VCaP (cell line): ENCODE results near the gene TRRAP.

ENCODE experiments used
- H3K27ac ChIP-seq: fragments of 450-650 bp; 2 replicates; pipeline ENCODE4 v1.5.1; 2017
- TF ChIP-seq, protein P1 (sequence below): fragments of 450-650 bp; conservative IDR thresholded peaks from 2 replicates; pipeline ENCODE4 v1.5.1; 2017; ENCODE audit warnings: mild to moderate bottlenecking, moderate library complexity

Gene TRRAP

DNA sequence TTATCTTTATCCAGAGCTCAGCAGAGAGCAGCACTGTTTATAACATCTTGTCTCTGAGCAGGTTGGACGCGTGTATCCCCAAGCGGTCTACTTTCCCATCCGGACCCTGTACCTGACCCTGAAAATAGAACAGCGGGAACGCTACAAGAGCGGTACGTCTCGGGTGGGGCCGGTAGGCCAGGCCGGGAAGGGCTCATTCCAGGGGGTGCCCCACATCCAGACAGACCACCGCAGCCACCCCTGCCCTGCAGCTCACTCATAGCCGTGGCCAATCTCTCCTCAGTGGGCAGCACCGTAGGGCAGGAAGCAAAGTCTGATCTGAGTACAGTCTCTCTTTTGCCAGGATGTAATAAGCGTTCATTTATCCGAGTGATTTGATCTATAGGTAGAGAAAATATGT, 113.7 kb downstream of the TRRAP start:
- H3K27ac ChIP-seq, result no peak overlapping the region
- TF ChIP-seq, protein P1, sequence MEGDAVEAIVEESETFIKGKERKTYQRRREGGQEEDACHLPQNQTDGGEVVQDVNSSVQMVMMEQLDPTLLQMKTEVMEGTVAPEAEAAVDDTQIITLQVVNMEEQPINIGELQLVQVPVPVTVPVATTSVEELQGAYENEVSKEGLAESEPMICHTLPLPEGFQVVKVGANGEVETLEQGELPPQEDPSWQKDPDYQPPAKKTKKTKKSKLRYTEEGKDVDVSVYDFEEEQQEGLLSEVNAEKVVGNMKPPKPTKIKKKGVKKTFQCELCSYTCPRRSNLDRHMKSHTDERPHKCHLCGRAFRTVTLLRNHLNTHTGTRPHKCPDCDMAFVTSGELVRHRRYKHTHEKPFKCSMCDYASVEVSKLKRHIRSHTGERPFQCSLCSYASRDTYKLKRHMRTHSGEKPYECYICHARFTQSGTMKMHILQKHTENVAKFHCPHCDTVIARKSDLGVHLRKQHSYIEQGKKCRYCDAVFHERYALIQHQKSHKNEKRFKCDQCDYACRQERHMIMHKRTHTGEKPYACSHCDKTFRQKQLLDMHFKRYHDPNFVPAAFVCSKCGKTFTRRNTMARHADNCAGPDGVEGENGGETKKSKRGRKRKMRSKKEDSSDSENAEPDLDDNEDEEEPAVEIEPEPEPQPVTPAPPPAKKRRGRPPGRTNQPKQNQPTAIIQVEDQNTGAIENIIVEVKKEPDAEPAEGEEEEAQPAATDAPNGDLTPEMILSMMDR, result no peak

DNA sequence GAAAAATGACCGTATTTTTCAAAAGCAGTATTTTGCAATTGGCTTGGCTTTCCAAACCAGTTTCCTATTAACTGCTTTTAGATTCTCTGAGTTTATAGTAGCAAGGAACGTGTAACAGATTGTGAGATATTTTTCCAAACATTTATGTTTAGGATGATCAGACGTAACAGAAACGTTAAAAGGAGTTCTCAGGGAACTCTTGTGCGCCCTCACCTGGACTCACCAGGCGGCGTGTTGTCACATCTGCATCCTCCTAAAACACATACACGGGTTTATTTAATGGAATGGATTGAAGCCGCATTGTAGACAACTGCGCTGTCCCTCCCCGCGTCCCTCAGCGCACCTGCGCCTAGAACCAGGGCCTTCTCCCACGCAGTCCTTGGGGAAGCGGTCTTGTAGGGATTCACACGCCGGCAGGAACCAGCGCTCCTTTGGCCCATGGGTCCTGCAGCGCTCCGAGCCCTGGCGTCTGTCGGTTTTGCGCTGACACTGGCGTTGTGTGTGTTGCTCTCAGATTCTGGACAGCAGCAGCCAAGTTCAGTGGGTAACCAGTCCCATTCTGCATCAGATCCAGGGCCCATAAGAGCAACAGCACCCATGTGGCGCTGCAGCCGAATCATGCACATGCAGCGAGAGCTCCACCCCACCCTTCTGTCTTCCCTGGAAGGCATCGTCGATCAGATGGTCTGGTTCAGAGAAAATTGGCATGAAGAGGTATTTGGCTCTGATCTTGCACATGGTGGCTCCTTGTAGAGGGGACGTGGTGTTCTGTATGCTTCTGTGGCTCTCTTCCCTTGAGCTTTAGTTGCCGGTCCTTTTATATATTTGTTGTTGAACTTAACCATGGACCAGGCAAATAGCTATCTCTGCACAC, 114.9 kb downstream of the TRRAP start:
- TF ChIP-seq, protein P1, result peak; percentile 25
- H3K27ac ChIP-seq, result no peak overlapping the region

DNA sequence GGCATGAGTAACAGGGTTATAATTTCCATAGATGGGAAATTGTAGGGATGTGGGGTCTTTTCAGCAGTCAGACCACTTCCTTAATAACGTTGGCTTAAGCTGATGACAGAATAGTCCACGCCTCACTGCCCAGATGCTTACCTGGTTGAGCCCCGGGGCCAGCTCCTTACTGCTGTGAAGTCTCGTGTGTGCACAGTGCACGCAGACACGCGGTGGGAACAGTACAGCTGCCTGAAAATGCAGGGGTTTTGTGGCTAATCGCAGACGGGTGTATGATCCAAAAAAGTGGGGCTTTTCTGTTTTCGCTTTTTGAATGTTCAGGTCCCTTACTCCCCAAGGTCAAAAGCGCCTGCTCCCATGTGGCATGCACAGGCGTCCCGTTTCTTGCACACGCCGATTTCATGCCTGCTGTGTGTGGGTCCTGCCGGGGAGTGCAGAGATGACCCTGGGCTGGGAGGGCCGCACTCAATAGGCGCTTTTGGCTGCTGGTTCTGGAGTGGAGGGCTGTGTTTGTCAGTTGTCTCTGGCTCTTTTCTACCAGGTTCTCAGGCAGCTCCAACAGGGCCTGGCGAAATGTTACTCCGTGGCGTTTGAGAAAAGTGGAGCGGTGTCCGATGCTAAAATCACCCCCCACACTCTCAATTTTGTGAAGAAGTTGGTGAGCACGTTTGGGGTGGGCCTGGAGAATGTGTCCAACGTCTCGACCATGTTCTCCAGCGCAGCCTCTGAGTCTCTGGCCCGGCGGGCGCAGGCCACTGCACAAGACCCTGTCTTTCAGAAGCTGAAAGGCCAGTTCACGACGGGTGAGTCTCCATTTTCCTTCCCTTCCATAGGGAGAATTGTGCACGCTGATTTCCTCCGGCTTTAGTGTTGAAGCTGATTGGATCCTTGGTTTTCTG, 116.0 kb downstream of the TRRAP start:
- no peak overlapping the region for H3K27ac ChIP-seq
- TF ChIP-seq, protein P1, result no peak

DNA sequence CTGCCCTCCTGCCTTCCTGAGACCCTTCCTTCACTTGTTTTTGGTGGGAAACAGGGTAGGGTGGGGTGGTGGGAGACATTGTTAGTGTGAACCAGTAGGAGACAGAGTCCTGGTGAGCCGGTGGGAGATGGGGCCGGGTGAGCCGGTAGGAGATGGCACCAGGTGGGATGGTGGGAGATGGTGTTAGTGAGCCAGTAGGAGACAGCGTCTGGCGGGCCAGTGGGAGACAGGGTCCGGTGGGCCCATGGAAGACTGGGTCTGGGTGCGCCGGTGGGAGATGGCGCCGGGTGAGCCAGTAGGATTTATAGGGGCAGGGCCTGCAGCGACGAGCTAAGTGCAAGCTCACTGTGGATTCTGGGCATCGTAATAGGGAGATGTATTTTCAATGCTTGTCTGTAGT, 116.8 kb downstream of the TRRAP start:
- TF ChIP-seq, protein P1, result no peak

DNA sequence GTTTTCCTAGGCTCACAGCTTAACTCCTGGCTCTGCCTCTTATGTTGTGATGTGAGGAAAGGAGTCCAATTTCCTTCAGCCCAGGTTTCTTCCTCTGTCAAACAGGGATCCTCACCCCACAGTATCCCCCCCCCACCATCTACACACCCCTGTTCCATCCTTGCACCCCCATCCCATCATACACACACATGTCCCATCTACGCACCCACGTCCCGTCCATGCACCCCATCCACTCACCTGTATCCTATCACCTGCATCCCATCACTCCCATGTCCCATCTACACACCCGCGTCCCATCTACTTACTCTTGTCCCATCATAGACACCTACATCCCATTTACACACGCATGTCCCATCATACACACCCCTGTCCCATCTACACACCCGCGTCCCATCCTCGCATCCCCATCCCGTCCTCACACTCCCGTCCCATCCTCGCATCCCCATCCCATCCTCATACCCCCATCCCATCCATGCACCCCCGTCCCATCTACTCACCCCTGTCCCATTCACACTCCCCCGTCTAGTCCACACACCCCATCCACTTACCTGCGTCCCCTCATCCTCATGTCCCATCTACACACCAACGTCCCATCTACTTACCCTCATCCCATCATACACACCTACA, 117.3 kb downstream of the TRRAP start:
- H3K27ac ChIP-seq, result no peak overlapping the region
- TF ChIP-seq, protein P1, result no peak

More for the DNA sequence above, 116.8 kb downstream of the TRRAP start:
- H3K27ac ChIP-seq, result no peak overlapping the region

DNA sequence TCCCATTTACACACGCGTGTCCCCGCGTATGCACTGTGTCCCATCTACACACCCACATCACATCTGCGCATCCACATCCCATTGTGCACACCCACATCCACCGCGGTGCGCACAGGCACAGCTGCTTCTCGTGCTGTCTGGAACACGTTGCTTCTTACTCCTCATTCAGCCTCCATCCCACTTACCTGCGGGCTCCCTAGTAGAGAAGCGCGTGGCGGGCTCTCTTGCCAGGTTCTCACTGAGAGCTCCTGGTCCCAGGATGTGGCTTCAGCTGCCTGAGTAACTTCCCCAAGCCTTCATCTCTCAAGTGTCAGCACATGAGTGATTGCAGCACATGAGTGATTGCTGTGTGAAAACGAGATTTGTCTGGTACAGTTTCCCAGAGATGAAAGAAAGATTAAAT, 117.8 kb downstream of the TRRAP start:
- TF ChIP-seq, protein P1, result no peak
- no peak overlapping the region for H3K27ac ChIP-seq

DNA sequence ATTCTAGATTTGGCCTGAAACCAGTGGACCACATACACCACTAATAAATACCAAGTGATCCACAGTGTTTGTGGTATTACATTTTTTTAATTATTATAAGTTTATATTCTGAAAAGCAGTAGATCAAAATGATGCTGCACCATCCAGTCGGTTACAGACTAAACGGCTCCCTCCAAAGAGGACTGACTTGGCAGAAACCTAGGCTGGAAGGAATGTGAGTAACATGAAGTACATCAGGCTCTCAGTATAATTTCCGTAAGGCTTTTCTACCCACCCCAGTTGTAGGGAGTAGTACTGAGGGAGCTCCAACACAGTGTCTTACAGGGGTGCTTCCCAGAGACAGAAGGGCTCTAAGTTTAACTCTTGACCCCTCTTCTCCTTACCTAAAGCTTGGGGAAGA, 119.5 kb downstream of the TRRAP start:
- TF ChIP-seq, protein P1, result no peak
- no peak overlapping the region for H3K27ac ChIP-seq
